B cell (primary cell): ENCODE data around the gene MEX3A.

Source experiments
- EZH2 ChIP-seq: IDR thresholded peaks from 2 replicates; pipeline ENCODE4 v1.6.1; 2012; ENCODE audit warnings: borderline replicate concordance, low read depth, mild to moderate bottlenecking, moderate library complexity, low read length; ENCODE audit not compliant: insufficient read depth, poor library complexity, severe bottlenecking
- TF ChIP-seq, protein P1 (sequence below): fragments of 200-600 bp; IDR thresholded peaks from one replicate; pipeline ENCODE4 v1.8.0; 2022; ENCODE audit warnings: antibody characterized with exemption, mild to moderate bottlenecking

DNA sequence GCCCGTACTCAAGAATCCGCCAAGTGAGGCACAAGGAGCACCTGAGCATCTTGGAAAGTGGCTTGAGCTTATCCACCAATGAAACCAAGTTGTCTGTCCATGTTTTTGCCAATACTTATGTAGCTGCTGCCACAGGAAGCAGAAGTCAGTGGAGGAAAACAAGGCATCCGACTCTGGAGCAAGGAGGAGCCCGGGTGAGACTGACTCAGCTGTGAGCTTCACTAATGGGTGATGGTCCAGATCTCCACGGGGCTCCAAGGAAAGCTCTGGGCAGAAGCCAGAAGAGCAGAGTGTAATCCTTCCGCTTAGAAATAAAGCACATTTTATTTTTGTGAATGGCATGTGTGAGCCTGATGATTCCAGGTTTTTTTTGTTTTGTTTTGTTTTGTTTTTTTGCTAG is 49.3 kb downstream of the MEX3A start:
- TF ChIP-seq, protein P1, sequence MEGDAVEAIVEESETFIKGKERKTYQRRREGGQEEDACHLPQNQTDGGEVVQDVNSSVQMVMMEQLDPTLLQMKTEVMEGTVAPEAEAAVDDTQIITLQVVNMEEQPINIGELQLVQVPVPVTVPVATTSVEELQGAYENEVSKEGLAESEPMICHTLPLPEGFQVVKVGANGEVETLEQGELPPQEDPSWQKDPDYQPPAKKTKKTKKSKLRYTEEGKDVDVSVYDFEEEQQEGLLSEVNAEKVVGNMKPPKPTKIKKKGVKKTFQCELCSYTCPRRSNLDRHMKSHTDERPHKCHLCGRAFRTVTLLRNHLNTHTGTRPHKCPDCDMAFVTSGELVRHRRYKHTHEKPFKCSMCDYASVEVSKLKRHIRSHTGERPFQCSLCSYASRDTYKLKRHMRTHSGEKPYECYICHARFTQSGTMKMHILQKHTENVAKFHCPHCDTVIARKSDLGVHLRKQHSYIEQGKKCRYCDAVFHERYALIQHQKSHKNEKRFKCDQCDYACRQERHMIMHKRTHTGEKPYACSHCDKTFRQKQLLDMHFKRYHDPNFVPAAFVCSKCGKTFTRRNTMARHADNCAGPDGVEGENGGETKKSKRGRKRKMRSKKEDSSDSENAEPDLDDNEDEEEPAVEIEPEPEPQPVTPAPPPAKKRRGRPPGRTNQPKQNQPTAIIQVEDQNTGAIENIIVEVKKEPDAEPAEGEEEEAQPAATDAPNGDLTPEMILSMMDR, result no peak
- TF ChIP-seq EZH2, result no peak
